PC-3 (cell line): ENCODE data around the gene IL32. TPM values are rescaled to one million over a fixed set of nuclear protein-coding genes. Genes with fewer than 3 reads are reported as not detected.

Experiments used
- ATAC-seq: fragments of 200-7000 bp; cut with Tn5 transposase; 2 replicates; pipeline ENCODE4 v1.9.1; 2020; ENCODE audit warnings: mild to moderate bottlenecking, moderate library complexity
- BruUV-seq: library from RNA; stranded (reverse); fragments of 400-500 nt; replicated peaks from 2 replicates; lab custom pipeline; 2021; lab: Mats Ljungman, UMichigan
- CTCF ChIA-PET: fragments of 300-600 bp; sonication (Branson Sonifier 250); formaldehyde crosslinking; loops from one replicate; lab custom pipeline; 2022; ENCODE audit warnings: antibody characterized with exemption; lab: Charles Lee
- POLR2A ChIA-PET: fragments of 300-600 bp; sonication (Branson Sonifier 250); formaldehyde crosslinking; loops from one replicate; lab custom pipeline; 2022; ENCODE audit warnings: antibody characterized with exemption; ENCODE audit not compliant: unreplicated experiment; lab: Charles Lee
- DNase-seq: peaks from one replicate; pipeline ENCODE4 v3.0.0-alpha.2; 2015
- H2AFZ ChIP-seq: fragments of 300-600 bp; sonication (generic); 2 replicates; pipeline ENCODE4 v1.6.0; 2016; ENCODE audit warnings: antibody characterized with exemption, low read length
- H3F3A ChIP-seq: fragments of 300-600 bp; sonication (generic); one replicate; pipeline ENCODE4 v1.6.0; 2017; ENCODE audit warnings: antibody characterized with exemption, low read length, control low read depth, mild to moderate bottlenecking; ENCODE audit not compliant: unreplicated experiment
- H3K27ac ChIP-seq: fragments of 300-600 bp; sonication (generic); 2 replicates; pipeline ENCODE4 v1.5.1; 2016; ENCODE audit warnings: mild to moderate bottlenecking, low read length
- H3K27me3 ChIP-seq: fragments of 300-600 bp; sonication (generic); 2 replicates; pipeline ENCODE4 v1.6.1; 2016; ENCODE audit warnings: low read length, mixed read lengths
- H3K36me3 ChIP-seq: fragments of 300-600 bp; sonication (generic); 2 replicates; pipeline ENCODE4 v1.6.1; 2016; ENCODE audit warnings: low read depth, mixed run types, low read length, mixed read lengths
- H3K4me1 ChIP-seq: fragments of 300-600 bp; sonication (generic); 2 replicates; pipeline ENCODE4 v1.5.1; 2016; ENCODE audit warnings: low read length; ENCODE audit not compliant: insufficient read depth
- H3K4me2 ChIP-seq: fragments of 300-600 bp; sonication (generic); 2 replicates; pipeline ENCODE4 v1.6.0; 2016; ENCODE audit warnings: low read length
- H3K4me3 ChIP-seq: fragments of 300-600 bp; sonication (generic); 2 replicates; pipeline ENCODE4 v1.5.1; 2016; ENCODE audit warnings: mild to moderate bottlenecking, low read length, mixed read lengths
- H3K79me2 ChIP-seq: fragments of 300-600 bp; sonication (generic); 2 replicates; pipeline ENCODE4 v1.6.1; 2017; ENCODE audit warnings: low read length, mixed read lengths
- H3K9ac ChIP-seq: fragments of 300-600 bp; sonication (generic); 2 replicates; pipeline ENCODE4 v1.6.0; 2016; ENCODE audit warnings: mild to moderate bottlenecking, low read length
- H3K9me2 ChIP-seq: fragments of 300-600 bp; sonication (generic); replicated peaks from 2 replicates; pipeline ENCODE4 v1.6.1; 2016; ENCODE audit warnings: mixed run types, low read length, mixed read lengths
- H3K9me3 ChIP-seq: fragments of 300-600 bp; sonication (generic); 2 replicates; pipeline ENCODE4 v1.6.1; 2016; ENCODE audit warnings: low read length, mixed read lengths
- H4K20me1 ChIP-seq: fragments of 300-600 bp; sonication (generic); 2 replicates; pipeline ENCODE4 v1.6.1; 2016; ENCODE audit warnings: low read length, mixed read lengths
- EZH2 ChIP-seq: fragments of 300-600 bp; sonication (generic); IDR thresholded peaks from one replicate; pipeline ENCODE4 v1.6.1; 2017; ENCODE audit warnings: antibody characterized with exemption, mild to moderate bottlenecking, low read length; ENCODE audit not compliant: unreplicated experiment
- EZH2phosphoT487 ChIP-seq: fragments of 300-600 bp; sonication (generic); IDR thresholded peaks from 2 replicates; pipeline ENCODE4 v1.6.1; 2018; ENCODE audit warnings: mild to moderate bottlenecking, antibody characterized with exemption, low read length, borderline replicate concordance
- intact Hi-C: fragments of 100-400 bp; cut with micrococcal nuclease; formaldehyde crosslinking; loops from 2 replicates; pipeline ENCODE4 v1.9.0; 2023
- total RNA-seq: library from RNA; depleted of rRNA; stranded (reverse); fragments of >200 nt; gene quantifications from 2 replicates; pipeline ENCODE4 v1.2.3, GENCODE V29; 2014
- TF ChIP-seq, protein P1 (sequence below): fragments of 300-600 bp; sonication (generic); conservative IDR thresholded peaks from 2 replicates; pipeline ENCODE4 v1.5.1; 2017; ENCODE audit warnings: antibody characterized with exemption, low read depth, mild to moderate bottlenecking, low read length

IL32 gene
- total RNA-seq, 1 experiment from 2014 or later, result 8.8 TPM

DNA sequence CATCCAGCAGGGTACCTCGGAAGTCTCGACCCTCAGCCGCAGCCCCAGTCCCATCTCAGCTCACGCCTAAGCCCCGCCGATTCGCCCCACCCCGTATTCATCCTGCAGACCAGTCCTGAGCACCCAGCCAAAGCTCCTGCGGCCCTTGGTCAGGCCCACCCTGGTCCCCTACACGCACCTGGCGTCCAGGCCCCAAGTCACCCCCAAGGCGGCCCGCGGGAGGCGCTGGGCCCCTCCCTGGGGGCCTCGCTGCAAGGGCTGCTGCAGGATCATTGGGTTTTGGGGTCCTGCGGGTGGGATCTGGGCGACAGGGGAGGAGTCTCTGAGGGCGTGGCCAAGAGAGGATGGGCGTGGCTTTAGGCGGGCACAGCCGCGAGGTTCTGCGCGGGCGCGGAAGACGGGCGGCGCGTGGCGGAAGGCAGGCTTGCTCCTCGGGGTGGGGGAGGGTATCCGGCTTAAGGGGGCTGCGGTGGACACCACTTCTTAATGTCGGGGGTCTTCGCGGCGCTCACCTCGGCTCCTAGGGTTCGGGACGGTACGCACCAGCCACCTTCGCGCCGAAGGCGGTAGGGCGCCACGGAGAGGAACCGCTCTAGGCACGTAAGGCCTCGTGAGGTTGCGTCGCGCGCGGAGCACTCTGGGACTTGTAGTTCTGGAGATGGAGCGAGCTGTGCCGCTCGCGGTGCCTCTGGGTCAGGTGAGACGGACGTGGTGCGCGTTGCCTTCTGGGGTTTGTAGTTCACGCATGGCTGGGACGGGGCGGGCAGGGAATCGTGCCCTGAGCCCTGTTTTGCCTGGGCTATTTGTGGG is 41.6 kb upstream of the IL32 start, which contains the start of the genes HCFC1R1 and THOC6:
Gene HCFC1R1, minus strand, starts transcription at position 274 of the 810 bp plus-strand sequence. Its CDS starts 1 bp downstream, at position 273.
Gene THOC6, plus strand, starts transcription at position 367 of the 810 bp plus-strand sequence. Its CDS starts 292 bp downstream, at position 659.
- no peaks in the 10 kb centered on the region for H3F3A ChIP-seq
- H3K4me1 ChIP-seq, result peaks cover 23% of the 10 kb centered on the region
- no peaks in the 10 kb centered on the region for H3K27me3 ChIP-seq
- H4K20me1 ChIP-seq, result no peaks in the 10 kb centered on the region
- BruUV-seq, result TSS peak; percentile 1
- CTCF ChIA-PET, result interaction anchor here (0.5 to 1.8 kb wide), 3 partner anchors 8 to 14 kb away, joined by 3 to 6 read pairs (median 3); no protein-coding TSS in a partner anchor
- POLR2A ChIA-PET, result interaction anchor here (0.6 kb wide), 2 partner anchors 367 to 1409 kb away, joined by 3 to 5 read pairs; no protein-coding TSS in a partner anchor
- intact Hi-C loops, result loop anchor here (1.0 kb wide), 1 partner anchor 44 kb away; the partner anchor contains the start of gene PKMYT1
- peaks cover 10% of the 10 kb centered on the region for H3K36me3 ChIP-seq
- ATAC-seq (peak; percentile 35), DNase-seq (peak; percentile 96)
- peaks cover 12% of the 10 kb centered on the region for H3K79me2 ChIP-seq
- no peak within 1 kb of the TSS for H2AFZ ChIP-seq
- H3K9me2 ChIP-seq, result no peaks in the 10 kb centered on the region
- H3K9ac ChIP-seq, result peak within 1 kb of the TSS; percentile 91
- H3K4me2 ChIP-seq, result peak within 1 kb of the TSS; percentile 99
- peak within 1 kb of the TSS; percentile 94 for H3K4me3 ChIP-seq
- no peaks in the 10 kb centered on the region for H3K9me3 ChIP-seq
- H3K27ac ChIP-seq, result peak within 1 kb of the TSS; percentile 100
- TF ChIP-seq EZH2, result no peak
- TF ChIP-seq, protein P1, sequence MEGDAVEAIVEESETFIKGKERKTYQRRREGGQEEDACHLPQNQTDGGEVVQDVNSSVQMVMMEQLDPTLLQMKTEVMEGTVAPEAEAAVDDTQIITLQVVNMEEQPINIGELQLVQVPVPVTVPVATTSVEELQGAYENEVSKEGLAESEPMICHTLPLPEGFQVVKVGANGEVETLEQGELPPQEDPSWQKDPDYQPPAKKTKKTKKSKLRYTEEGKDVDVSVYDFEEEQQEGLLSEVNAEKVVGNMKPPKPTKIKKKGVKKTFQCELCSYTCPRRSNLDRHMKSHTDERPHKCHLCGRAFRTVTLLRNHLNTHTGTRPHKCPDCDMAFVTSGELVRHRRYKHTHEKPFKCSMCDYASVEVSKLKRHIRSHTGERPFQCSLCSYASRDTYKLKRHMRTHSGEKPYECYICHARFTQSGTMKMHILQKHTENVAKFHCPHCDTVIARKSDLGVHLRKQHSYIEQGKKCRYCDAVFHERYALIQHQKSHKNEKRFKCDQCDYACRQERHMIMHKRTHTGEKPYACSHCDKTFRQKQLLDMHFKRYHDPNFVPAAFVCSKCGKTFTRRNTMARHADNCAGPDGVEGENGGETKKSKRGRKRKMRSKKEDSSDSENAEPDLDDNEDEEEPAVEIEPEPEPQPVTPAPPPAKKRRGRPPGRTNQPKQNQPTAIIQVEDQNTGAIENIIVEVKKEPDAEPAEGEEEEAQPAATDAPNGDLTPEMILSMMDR, result no peak
- no peak for TF ChIP-seq EZH2phosphoT487

DNA sequence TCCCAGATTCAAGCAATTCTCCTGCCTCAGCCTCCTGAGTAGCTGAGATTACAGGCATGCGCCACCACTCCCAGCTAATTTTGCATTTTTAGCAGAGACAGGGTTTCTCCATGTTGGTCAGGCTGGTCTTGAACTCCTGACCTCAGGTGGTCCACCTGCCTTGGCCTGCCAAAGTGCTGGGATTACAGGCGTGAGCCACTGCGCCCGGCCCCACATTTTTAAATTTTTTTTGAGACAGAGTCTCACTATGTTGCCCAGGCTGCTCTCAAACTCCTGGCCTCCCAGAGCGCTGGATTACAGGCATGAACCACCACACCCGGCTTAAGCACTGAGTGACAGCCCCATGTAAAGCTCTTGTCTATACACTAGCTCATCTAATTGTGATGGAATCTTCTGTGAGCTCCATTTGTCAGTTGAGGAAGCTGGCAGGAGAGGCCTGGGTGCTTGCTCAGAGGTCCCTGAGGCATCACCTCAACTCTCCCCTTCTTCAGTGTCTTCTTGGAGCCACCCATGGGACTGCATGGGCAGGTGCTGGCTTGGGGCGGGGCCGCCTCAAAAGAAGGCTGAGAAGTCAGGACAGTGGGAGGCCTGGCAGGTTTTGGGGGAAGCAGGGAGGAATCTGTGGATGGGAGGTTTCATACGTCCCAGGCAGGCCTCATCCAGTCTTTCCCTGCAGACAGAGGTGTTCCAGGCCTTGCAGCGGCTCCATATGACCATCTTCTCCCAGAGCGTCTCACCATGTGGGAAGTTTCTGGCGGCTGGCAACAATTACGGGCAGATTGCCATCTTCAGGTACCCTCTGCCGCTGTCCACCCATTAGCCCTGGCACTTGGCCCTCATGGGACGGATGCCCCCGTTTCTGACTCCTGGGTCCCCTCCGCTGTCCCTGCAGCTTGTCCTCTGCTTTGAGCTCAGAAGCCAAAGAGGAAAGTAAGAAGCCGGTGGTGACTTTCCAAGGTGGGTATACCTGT is 40.1 kb upstream of the IL32 start:
- BruUV-seq, result no TSS peak
- TF ChIP-seq EZH2phosphoT487 (no peak), EZH2 (no peak)
- TF ChIP-seq, protein P1, result no peak
- POLR2A ChIA-PET, result no interaction called here
- peaks cover 10% of the 10 kb centered on the region for H3K36me3 ChIP-seq
- peaks cover 23% of the 10 kb centered on the region for H3K4me1 ChIP-seq
- no peaks in the 10 kb centered on the region for H3F3A ChIP-seq
- peaks cover 12% of the 10 kb centered on the region for H3K79me2 ChIP-seq
- no peak for ATAC-seq
- no peaks in the 10 kb centered on the region for H4K20me1 ChIP-seq
- CTCF ChIA-PET, result no interaction called here
- no peak overlapping the region for H3K9ac ChIP-seq
- intact Hi-C loops, result no loop called here
- no peaks in the 10 kb centered on the region for H3K9me3 ChIP-seq
- no peak for DNase-seq
- no peak overlapping the region for H3K4me2 ChIP-seq
- H3K27ac ChIP-seq, result no peak overlapping the region
- H2AFZ ChIP-seq, result no peak overlapping the region
- no peaks in the 10 kb centered on the region for H3K27me3 ChIP-seq
- no peak overlapping the region for H3K4me3 ChIP-seq
- no peaks in the 10 kb centered on the region for H3K9me2 ChIP-seq
